Panc1 (cell line): ENCODE data around the gene TGFBI. TPM values are rescaled to one million over a fixed set of nuclear protein-coding genes. Genes with fewer than 3 reads are reported as not detected.

Experiments used
- ATAC-seq: fragments of 200-7000 bp; cut with Tn5 transposase; 2 replicates; pipeline ENCODE4 v1.9.1; 2020; ENCODE audit warnings: mild to moderate bottlenecking, moderate library complexity
- BruUV-seq: library from RNA; stranded (reverse); fragments of 400-500 nt; replicated peaks from 2 replicates; lab custom pipeline; 2021; lab: Mats Ljungman, UMichigan
- CTCF ChIA-PET: fragments of 300-600 bp; sonication (Branson Sonifier 250); formaldehyde crosslinking; loops from one replicate; lab custom pipeline; 2022; ENCODE audit warnings: antibody characterized with exemption; lab: Charles Lee
- POLR2A ChIA-PET: fragments of 300-600 bp; sonication (Branson Sonifier 250); formaldehyde crosslinking; loops from one replicate; lab custom pipeline; 2022; ENCODE audit warnings: antibody characterized with exemption; lab: Charles Lee
- DNase-seq: peaks from one replicate; pipeline ENCODE4 v3.0.0-alpha.2; 2010; ENCODE audit warnings: low read depth, low spot score
- H3K27ac ChIP-seq: 2 replicates; pipeline ENCODE4 v1.5.1; 2011; ENCODE audit warnings: mild to moderate bottlenecking, low read length, inconsistent platforms
- H3K27me3 ChIP-seq: fragments of 200-500 bp; sonication (Bioruptor generic); 2 replicates; pipeline ENCODE4 v1.6.0; 2014; ENCODE audit warnings: low read length, inconsistent platforms; ENCODE audit not compliant: control insufficient read depth, insufficient read depth
- H3K36me3 ChIP-seq: fragments of 200-500 bp; sonication (Bioruptor generic); 2 replicates; pipeline ENCODE4 v1.5.1; 2014; ENCODE audit warnings: inconsistent platforms, mild to moderate bottlenecking, low read length, moderate library complexity; ENCODE audit not compliant: control insufficient read depth, insufficient read depth
- H3K4me1 ChIP-seq: 2 replicates; pipeline ENCODE4 v1.5.1; 2011; ENCODE audit warnings: inconsistent platforms, mild to moderate bottlenecking, low read length, moderate library complexity; ENCODE audit not compliant: control insufficient read depth, insufficient read depth
- H3K4me3 ChIP-seq, 2 experiments: 2 replicates each; pipeline ENCODE4 v1.5.1; 2011 to 2012; ENCODE audit warnings: low read depth in 2 of 2, low read length in 2 of 2, mild to moderate bottlenecking in 2 of 2, inconsistent platforms in 1 of 2, moderate library complexity in 1 of 2
- H3K9me3 ChIP-seq: fragments of 200-500 bp; sonication (Bioruptor generic); 2 replicates; pipeline ENCODE4 v1.5.1; 2014; ENCODE audit warnings: low read depth, mild to moderate bottlenecking, inconsistent platforms, low read length, moderate library complexity; ENCODE audit not compliant: control insufficient read depth, insufficient read depth
- CTCF ChIP-seq: fragments of 450-650 bp; IDR thresholded peaks from 2 replicates; pipeline ENCODE4 v1.5.1; 2017; ENCODE audit warnings: mild to moderate bottlenecking
- POLR2AphosphoS5 ChIP-seq: IDR thresholded peaks from 2 replicates; pipeline ENCODE4 v1.6.1; 2012; ENCODE audit warnings: mild to moderate bottlenecking, low read depth, low read length, moderate library complexity
- REST ChIP-seq, 2 experiments: IDR thresholded peaks; 2 replicates each; pipeline ENCODE4 v1.6.1; 2011 to 2012; ENCODE audit warnings: low read depth in 2 of 2, control low read depth in 1 of 2, low read length in 1 of 2, mild to moderate bottlenecking in 1 of 2, moderate library complexity in 1 of 2; ENCODE audit not compliant: insufficient read depth in 1 of 2
- SIN3A ChIP-seq: IDR thresholded peaks from 2 replicates; pipeline ENCODE4 v1.6.1; 2012; ENCODE audit warnings: low read depth, mild to moderate bottlenecking, low read length, moderate library complexity, borderline replicate concordance; ENCODE audit not compliant: insufficient read depth
- TCF7L2 ChIP-seq: IDR thresholded peaks from 2 replicates; pipeline ENCODE4 v1.6.1; 2011; ENCODE audit warnings: mild to moderate bottlenecking, low read depth, low read length, inconsistent platforms
- in situ Hi-C: cut with HindIII; loops from 2 replicates; pipeline ENCODE4 v1.10.0; 2016; ENCODE audit warnings: low sequenced_read_pairs, low pct_unique_long_range_greater_than_20kb
- intact Hi-C: fragments of 100-400 bp; cut with micrococcal nuclease; formaldehyde crosslinking; loops from one replicate; pipeline ENCODE4 v1.10.0; 2022; ENCODE audit not compliant: unreplicated experiment
- total RNA-seq: library from RNA; stranded (reverse); gene quantifications from one replicate; pipeline ENCODE4 v1.2.1, GENCODE V29; 2021; ENCODE audit not compliant: unreplicated experiment

The TGFBI gene
- total RNA-seq, 1 experiment from 2014 or later, result 314 TPM

- Histone ChIP-seq H3K36me3 (no peaks in the 10 kb centered on the region), H3K4me1 (no peaks in the 10 kb centered on the region), H3K4me3 (no peak overlapping the region), H3K27ac (no peak overlapping the region), H3K27me3 (no peaks in the 10 kb centered on the region), H3K9me3 (no peaks in the 10 kb centered on the region)
- intact Hi-C loops (no loop called here), in situ Hi-C loops (no loop called here)
- no peak for ATAC-seq
- no TSS peak for BruUV-seq
- DNase-seq, result no peak
- ChIA-PET CTCF (no interaction called here), POLR2A (no interaction called here)
- no peak for TF ChIP-seq SIN3A
- no peak for TF ChIP-seq CTCF
- no peak for TF ChIP-seq POLR2AphosphoS5
- no peak for TF ChIP-seq REST (IDR thresholded peaks at IDR 0.05; ENCODE audit: insufficient read depth in 1 of 2, low read depth in 2 of 2, low read length in 1 of 2)
- no peak for TF ChIP-seq TCF7L2
These were observed 28.6 kb upstream of the TGFBI start for GRCh38 chr5:136000147-136000546.

GRCh38 chr5:136000932-136001331 is 27.9 kb upstream of the TGFBI start:
- no peak for ATAC-seq
- Histone ChIP-seq H3K27me3 (no peaks in the 10 kb centered on the region), H3K4me3 (no peak overlapping the region), H3K9me3 (no peaks in the 10 kb centered on the region), H3K36me3 (no peaks in the 10 kb centered on the region), H3K27ac (no peak overlapping the region), H3K4me1 (no peaks in the 10 kb centered on the region)
- in situ Hi-C loops (no loop called here), intact Hi-C loops (no loop called here)
- no peak for DNase-seq
- no TSS peak for BruUV-seq
- TF ChIP-seq SIN3A (no peak), REST (IDR thresholded peaks at IDR 0.05; ENCODE audit: insufficient read depth in 1 of 2, low read depth in 2 of 2, low read length in 1 of 2) (no peak), POLR2AphosphoS5 (no peak), TCF7L2 (no peak), CTCF (no peak)
- CTCF ChIA-PET, result no interaction called here
- POLR2A ChIA-PET, result no interaction called here
